HG02852 (cell line): Measurements from ENCODE around the gene MLLT6.

Experiments used
- ATAC-seq: cut with Tn5 transposase; IDR thresholded peaks from one replicate; pipeline ENCODE4 v1.9.1; 2021; ENCODE audit warnings: mild to moderate bottlenecking, moderate library complexity; ENCODE audit not compliant: unreplicated experiment

The MLLT6 gene

DNA sequence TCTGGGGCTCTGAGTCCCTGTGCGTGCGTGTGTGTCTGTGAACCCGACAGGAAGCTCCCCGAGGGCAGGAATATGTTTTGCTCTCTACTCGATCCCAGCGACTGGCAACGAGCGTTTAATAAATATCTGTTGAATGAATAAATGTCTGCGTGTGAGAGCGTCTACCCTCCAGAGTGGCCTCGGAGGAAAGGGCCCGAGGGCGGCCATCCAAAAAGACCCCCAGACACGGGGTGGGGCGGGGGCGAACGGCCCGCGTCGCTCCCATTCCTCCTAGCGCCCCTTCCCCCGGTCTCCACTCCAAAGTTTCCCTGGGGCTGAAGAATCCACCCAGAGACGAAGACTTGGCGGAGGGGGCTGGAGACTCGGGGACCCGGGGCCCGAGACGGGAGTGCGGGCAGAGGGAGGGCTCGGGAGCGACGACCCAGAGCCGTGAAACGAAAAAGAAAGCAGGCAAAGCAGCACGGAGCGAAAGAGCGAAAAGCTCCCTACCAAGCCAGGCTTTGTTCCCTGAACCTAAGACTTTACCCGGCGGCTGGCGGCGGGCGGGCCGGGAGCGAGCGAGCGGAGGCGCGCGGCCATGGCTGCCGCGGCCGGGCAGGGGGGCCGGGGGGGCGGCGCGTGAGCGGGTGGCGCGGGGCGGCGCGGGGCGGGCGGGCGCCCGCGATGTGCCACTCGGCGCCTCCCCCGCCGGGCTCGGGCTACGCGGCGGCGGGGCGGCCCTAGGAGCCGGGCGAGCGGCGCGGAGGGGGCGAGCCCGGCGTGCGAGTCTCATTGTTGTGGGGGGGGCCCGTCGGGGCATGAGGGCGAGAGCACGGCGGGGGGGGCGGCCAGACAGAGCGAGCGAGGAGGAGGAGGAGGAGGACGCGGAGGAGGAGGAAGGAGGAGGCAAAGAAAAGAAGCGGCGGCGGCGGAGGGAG, at the start of gene MLLT6:
Gene MLLT6 (plus strand): TSS at position 668 of the 917 bp plus-strand sequence. CDS start 360 bp downstream, outside the sequence.
- ATAC-seq = no peak

DNA sequence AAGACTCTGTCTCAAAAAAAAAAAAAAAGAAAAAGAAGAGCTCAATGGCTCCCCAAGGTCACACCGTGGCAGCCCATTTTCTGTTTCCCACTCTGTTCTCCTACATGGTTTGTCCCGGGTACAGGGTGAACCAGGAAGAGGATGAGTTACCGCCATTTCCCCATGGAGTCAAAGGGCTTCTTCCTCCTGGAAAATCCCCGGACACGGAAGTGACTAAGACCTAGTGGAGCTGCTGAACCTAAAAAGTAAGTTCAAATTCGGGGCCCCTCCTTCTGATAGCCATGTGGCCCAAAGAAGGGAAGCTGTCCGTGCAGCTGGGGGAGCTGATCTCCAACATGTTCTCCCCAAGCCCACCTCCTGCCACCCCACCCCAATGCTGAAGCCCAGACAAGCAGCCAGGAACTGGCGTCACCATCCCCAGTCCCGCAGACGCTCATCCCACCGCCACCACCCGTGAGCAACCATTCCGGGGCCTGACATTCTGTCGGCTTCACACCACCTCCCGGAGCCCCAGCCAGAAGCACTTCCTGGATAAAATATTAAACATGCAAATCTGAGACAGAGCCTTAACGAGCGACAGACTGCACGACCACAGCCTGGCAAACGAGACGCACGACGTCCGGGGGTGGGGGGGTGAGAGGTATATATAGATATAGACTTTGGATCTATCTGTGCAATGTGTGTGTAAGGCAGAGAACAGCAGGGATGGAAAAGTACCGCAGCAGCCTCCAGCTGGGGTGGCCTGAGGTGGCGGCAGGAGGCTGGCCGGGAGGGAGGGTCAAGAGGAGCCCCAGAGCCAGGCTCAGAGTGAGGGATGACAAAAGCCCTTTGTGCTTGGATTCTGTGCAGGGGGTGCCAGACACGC, 47.9 kb upstream of the MLLT6 start:
- ATAC-seq = no peak

DNA sequence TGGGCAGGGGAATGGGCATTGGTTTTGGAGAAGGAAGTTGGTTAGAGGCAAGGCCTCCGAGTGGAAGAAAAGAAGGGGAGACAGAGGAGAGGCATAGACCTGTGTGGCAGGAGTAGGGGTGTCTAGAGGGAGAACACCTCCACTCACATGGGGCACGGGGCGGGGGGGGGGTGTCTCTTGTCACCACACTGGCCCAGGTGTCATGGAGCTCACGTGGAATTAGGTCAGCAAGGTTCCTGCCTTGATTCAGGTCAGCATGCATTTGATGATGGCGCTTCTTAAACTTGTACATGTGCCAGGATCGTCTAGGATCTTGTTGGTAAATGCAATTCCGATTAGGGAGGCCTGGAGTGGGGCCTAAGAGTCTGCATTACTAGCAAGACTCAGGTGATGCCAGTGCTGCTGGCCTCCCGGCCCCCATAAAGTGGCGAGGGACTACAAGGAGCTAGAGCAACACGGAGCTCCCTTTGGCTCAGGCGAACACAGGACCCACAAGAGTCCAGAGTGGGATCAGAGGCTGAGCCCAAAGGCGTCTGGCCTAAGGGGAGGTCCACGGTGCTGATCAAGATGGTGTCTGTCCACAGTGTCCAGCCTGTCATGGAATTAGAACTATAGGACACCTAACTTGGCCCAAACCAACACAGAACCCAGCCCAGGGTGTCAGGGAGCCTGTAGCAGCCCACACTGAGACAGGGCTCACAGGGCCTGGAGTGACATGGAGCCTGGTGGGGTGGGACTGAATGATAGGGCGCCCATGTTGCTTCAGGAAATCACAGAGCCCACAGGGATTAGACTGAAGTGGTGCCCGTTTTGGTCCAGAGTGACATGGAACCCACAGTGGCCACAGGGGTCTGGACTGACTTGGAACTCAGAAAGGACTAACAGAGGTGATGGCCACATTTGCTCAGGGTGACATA, 47.0 kb upstream of the MLLT6 start:
- ATAC-seq = no peak

DNA sequence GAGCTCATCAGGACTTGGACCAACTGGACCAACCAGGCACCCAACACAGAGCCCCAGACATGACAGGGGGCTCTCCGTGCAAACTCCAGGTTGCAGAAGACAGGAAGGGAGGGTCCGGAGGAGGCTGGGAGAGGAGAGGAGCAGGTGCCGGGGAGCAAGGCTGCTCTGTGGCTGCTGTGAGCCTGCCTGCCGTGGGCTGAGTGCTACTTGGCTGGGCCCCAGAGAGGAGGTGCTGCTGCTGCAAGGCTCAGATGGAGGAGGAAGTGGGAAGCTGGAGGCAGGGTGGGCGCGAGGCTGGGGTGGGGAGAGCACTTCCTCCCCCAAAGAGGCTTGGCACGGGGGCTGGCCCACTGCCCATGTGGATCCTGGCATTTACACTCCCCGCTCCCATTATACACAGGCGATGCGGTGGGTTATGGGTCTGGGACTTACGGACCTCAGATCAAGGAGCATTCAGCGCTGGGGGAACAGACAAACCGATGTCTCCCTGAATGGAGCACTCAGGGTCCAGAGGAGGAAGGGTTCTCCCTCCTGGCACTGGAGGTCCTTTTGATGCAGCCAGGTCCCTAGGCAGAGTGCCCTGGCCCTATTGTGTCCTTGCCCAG, 46.2 kb upstream of the MLLT6 start:
- no peak for ATAC-seq

DNA sequence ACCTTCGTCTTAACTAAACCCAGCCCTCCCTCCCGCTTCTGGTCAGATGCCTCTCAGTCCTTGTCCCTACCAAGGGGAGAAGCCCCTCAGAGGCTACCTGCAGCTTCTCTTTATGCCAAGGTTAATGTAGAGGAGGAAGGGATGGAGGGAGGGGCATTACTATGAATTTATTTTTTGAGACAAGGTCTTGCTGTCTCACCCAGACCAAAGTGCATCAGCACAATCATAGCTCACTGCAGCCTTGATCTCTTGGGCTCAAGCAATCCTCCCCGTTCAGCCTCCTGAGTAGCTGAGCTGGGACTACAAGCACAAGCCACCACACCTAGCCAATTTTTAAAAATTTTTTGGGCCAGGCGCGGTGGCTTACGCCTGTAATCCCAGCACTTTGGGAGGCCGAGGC, 45.7 kb upstream of the MLLT6 start:
- no peak for ATAC-seq

DNA sequence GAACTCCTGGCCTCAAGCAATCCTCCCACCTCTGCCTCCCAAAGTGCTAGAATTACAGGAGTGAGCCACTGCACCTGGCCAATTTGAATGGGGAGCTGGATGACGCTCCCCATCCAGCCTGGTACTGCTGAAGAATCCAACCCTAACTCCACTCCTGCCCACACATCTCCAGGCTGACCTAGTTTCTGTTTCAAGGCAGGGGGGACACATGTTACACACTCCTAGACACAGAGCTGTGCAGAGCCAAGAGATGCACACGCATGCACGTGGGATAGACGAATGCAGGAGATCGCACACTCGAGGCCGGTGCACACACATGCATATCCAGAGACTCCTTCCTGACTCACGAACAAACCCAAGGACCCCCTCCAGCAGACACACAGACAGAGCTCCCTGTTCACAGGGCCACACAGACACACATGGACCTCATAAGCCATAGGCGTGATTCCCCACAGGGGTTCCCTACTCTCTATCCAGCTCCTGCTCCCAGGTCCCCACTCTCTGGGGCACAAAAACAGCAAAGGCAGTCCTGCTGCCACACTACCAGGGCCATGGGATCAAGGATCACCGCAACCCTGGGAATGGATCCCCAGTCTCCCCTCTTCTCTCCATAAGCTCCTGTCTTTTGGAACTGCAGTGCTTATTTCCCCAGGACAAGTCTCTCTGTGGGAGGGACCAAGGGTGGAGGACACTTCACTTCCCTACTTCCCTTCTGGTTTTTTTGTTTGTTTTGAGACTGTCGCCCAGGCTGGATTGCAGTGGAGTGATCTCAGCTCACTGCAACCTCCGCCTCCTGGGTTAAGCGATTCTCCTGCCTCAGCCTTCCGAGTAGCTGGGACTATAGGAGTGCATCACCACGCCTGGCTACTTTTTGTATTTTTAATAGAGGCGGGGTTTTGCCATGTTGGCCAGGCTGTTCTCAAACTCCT, 44.7 kb upstream of the MLLT6 start:
- no peak for ATAC-seq

DNA sequence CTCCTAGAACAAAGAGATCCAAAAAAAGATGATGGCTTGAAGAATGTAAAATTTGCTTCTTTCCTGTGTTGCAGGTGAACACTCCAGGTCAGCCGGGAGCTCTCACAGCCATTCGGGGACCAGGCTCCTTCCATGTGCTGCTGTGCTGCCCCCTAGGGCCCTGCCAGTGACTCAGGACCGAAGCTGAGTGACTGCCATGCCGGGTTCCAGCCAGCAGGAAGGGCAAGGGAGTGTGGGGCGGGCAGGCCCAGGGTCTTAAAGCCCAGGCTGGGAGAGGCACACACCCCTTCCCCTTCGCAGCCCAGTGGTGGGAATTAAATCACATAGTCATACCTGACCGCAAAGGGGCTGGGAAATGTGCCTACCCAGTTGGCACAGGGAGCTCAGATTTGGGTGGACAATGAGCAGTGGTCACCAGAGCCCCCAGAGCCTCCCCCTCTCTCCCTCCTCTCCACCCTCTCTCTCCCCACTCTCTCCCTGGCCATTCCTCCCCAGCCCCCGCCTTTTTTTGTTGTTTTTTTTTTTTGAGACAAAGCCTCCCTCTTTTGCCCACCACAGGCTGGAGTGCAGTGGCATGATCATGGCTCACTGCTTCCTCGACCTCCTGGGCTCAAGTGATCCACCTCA, 41.8 kb upstream of the MLLT6 start:
- ATAC-seq = no peak

DNA sequence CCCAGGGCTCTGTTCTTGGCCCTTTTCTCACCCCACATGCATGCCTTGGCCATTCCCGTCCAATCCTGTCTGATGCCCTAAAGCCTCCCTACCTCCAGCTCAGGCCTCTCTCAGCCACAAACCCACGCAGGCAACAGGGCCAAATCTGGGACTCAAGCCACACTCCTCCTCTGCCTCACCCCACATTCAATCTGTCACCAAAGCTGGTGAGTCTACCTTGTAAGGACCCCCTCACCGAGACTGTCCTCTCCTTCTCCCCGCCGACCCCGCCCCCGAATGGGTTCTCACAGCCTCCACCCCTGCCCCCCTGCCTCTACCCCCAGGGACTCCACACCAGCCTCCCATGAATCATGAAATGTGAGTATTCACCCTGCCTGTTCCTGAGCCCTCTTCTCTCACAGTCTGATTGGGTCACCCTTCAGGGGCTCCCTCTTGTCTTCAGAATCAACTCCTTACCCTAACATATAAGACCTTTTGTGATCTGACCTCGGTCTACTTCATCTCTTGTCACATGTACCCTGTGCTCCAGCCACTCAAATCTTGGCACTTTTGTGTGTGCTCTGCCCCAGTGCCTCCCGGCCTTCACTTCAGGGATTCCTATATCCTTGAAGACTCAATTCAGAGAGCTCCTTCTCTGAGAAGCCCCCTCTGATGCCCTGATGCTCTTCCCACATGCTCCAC, 41.0 kb upstream of the MLLT6 start:
- ATAC-seq = no peak

DNA sequence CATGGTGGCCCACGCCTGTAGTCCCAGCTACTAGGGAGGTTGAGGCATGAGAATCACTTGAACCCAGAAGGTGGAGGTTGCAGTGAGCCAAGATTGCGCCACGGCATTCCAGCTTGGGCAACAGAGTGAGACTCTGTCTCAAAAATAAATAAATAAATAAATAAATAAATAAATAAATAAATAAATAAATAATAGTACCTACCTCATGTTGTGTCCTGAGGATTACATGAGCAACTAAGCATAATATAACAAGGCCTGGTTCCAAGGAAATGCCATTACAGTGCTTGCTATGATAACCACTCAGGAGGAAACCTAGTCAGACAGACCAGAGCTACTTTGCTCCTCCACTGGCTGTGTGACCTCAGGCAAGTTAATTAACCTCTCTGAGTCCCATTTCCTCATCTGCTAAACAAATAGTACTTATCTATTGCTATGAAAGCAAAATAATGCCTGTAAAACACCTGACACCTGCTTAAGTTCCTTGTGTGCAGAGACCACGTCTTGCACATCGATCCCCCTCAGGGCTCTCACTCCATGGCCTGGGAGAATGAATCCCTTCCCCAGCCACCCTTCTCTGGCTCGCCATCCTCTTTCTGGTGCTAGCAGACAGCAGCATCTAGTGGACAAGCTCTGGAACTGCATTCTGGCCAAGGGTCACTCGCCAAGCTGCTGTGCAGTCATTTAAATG, 37.8 kb upstream of the MLLT6 start:
- ATAC-seq = no peak

DNA sequence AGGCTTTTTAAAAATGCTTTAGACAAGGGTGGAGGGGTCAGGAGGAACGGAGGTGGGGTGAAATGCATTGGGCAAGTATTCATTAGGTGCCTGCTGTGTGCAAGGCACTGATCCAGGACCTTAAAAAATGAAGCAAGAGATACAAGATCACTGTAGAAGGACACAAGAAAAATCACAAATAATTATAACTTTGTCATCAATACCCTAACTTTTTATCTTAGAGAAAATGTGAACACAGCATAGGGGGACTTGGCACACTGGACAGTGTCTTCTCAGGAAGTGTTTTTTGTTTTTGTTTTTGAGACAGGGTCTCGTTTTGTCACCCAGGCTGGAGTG, 37.3 kb upstream of the MLLT6 start:
- no peak for ATAC-seq

DNA sequence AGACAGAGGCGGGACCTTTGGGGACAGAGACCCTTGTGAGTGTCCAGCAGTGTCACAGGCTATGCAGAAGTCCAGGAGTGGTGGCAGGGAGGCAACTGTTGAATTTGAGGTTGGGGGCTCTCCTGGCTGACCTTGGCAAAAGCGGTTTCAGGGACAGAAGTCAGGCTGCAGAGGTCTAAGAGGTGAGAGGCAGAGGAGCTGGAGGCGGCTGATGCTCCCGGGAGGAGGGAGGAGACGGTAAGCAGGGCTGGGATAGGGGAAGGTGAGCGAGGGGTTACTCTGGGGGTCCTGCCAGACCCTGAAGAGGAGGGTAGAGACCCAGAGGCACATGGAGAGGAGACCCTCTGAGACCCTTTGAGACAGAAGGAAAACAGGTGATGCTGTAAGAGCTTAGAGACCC, 35.6 kb upstream of the MLLT6 start:
- ATAC-seq = no peak

DNA sequence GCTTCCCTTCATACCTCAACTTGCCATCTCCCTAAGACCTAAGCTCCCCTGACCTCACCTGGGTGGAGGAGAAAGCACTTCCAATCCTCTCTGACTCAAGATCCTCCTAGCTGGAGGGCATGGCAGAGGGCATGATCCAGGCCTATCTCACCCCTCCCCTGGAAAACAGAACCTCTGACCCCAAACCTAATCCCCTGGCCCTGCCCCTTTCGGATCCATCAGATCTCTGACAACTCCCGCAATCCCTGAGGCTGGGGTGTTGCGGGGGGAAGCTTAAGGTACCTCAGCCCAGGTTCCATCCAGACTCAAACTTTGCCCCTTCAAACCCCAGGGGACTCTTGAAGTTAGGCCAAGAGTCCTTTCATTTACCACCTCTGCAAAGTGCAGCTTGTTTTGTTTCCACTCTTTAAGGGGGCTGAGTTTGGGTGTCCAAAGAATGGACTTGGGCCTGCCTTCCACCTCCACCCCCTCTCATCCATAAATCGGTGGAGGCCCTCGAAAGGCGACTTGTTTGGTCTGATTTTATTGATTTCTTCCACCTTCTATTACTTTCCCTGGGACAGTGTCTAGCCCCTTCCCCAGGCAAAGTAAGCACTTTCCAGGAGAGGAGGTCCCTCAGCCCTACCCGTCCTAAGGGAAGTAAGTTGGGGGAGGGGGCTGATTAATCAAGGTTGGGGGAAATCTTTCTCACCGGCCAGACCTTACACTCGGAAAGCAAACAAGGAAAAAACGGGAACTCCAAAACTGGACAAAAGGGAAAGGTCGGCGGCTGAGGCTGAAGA, 32.9 kb upstream of the MLLT6 start:
- ATAC-seq = no peak

DNA sequence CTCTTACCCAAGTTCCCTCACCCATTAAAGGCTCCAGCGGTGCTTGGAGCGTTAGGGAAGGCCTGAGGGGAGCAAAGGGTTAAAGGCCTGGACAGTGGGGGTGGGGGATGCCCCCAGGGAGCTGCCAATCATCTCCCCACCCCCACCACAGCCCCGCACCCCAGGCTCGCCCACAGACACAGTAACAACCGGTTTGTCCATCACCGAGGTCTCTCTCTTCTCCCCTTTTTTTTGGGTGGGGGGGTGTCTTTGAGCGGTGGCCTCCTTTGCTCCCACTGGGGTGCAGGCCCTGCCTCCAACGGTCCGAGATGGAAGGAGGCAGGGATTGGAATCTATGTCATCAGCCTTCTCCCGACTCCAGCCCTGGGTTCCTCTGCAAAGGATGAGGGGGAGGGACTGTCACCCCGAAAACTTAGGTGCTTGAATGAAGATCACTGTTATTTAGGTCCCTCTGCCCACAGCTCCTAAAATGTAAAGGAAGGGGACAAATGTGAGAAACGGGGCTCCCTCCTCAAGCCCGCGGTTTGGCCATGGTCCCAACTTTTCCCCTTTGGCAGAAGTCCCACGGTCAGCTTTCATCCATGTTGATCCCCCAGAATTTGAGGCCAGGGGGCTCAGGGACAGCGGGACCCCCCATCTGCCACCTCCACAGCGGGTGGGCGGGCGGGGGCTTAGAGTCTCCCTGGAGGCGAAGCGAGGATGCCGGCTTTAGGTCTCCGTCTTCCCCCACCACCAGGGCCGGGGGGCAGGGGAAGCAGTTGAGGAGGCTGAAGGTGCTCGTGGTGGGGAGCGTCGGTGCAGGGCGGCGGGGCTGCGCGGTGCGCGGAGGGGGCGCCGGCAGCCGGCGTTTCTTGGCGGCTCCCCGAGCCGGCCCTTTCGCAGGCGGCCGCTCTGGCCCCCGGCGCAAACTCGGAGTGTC, 32.0 kb upstream of the MLLT6 start:
- ATAC-seq = no peak

DNA sequence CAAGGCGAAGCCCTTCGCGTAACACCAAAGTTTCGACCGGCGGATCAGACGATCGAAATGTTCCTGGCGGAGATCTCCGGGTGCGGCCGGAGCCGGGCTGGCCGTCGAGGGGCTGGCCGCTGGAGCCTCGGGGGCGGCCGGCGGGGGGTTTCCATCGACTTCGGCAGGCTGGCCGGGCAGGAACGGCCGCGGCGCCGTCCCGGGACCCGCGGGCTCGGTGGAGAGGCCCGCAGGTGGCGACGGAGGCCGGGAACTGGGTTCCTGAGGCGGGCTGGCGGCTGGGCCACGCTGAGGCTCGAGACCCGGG, 31.4 kb upstream of the MLLT6 start:
- ATAC-seq = no peak

DNA sequence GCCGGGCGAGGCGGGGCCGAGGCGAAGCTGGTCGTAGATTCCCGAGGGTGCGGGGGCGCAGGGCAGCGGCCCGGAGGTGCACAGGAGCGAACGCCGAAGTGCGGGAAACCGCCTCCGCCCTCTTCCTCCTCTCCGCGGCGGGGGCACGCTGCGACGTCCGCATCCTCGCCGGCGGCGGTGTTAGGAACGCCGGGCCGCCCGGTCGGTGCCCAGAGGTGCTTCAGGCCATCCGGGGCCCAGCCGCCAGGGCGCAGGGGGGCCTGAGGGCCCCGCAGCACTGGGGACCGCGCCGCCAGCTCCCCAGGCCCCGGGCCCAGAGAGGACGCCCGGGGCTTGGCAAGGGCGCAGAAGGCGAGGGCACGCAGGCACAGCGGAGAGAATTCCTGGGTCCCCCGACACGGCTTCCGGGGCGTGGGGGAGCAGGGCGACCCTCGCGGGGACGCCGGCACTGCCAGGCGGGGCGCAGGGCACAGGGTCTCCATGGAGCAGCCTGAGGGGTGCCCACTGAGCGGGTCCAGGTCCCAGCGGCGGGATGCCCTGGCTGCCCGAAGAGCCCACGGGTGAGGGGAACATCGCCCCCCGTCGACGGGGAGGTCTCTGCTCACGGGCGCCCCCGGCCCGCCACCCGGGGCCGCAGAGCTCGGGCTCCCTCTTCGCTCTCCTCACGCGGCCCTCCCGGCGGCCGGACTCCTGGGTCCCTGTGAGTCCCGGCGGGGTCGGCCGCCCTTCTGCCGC, 30.9 kb upstream of the MLLT6 start:
- ATAC-seq = peak; percentile 20
